Breast epithelium (tissue), 3 donors: ENCODE data around the gene RNASE2.

Source experiments
- CTCF ChIP-seq, 3 donors: fragments of 450-650 bp; IDR thresholded peaks; one replicate each; pipeline ENCODE4 v1.5.1; 2016 to 2017; ENCODE audit warnings: antibody characterized with exemption in 3 of 3, mild to moderate bottlenecking in 3 of 3, moderate library complexity in 3 of 3
- POLR2AphosphoS5 ChIP-seq, 3 donors: sonication (generic); formaldehyde crosslinking; IDR thresholded peaks; one replicate each; pipeline ENCODE4 v1.6.1; 2017; ENCODE audit warnings: antibody characterized with exemption in 3 of 3

GRCh38 chr14:20988717-20989470 is 33.6 kb downstream of the RNASE2 start:
- TF ChIP-seq CTCF (IDR thresholded peaks at IDR 0.05) (no peak), POLR2AphosphoS5 (IDR thresholded peaks at IDR 0.05) (no peak)
